ENCODE measurements around the gene GPR22. TPM values are rescaled to one million over a fixed set of nuclear protein-coding genes. Genes with fewer than 3 reads are reported as not detected.

GPR22 gene
- total and polyA plus RNA-seq, 10 of the 15 experiments (the other 5 are each of a cell fraction or from before 2014, with no cell fraction given) = 0.11 to 0.71 (median 0.47) TPM; not detected in 6

DNA sequence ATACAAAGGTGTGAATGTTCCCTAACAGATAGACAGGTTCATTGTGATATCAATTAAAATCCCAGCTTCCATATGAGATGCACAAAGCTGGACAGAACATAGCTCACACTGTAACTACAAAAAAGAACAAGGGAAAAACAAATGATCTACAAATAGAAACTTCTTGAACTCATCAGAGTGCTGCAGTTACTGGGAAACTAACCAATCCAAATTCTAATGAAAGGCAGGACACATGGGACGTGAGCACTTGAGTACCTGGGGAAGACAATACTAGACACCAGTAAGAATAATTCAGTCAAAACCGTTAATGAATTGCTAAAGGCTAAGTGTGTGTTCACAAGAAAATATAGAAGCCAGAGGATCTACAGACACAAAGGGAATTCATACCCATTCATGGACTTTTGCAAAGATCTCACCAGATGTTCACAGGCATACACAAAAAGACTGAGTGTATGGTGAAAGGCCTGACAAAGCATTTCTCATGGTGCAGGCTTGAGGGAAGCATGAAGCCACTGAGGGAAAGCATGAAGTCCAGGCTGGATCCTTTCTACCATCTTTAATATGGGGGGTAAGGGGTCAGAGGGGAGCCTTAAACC, 7.8 kb upstream of the GPR22 start:
- no peak for FAIRE-seq
- DNase-seq (ENCODE audit: low read depth, low spot score) = no peak
- Histone ChIP-seq H3K4me1 (ENCODE audit: control insufficient read depth, insufficient read depth, low read length) (no peaks in the 10 kb centered on the region), H3K27me3 (replicated peaks in 1 of 2; ENCODE audit: control insufficient read depth in 2 of 2, insufficient read depth in 2 of 2, low read length in 1 of 2) (no peaks in the 10 kb centered on the region), H3K79me2 (ENCODE audit: control insufficient read depth, insufficient read depth, low read length) (no peaks in the 10 kb centered on the region), H3K36me3 (ENCODE audit: control insufficient read depth in 2 of 2, insufficient read depth in 2 of 2, low read length in 1 of 2) (no peaks in the 10 kb centered on the region; a peak in 1 of 4 replicates), H2AFZ (ENCODE audit: control insufficient read depth, low read depth, low read length) (no peak overlapping the region), H3K4me3 (no peak overlapping the region), H4K20me1 (ENCODE audit: control insufficient read depth, insufficient read depth) (no peaks in the 10 kb centered on the region), H3K9ac (ENCODE audit: control insufficient read depth, insufficient read depth, low read length) (no peak overlapping the region), H3K27ac (ENCODE audit: control insufficient read depth, insufficient read depth) (no peak overlapping the region), H3K4me2 (ENCODE audit: control insufficient read depth, insufficient read depth) (no peak overlapping the region), H3K9me3 (replicated peaks; ENCODE audit: control insufficient read depth, insufficient read depth, low read length) (no peaks in the 10 kb centered on the region)
- CTCF ChIA-PET = interaction anchor here (0.7 to 2.9 kb wide), 3 partner anchors 14 to 264 kb away, joined by 3 to 63 read pairs (median 9); no protein-coding TSS in a partner anchor
- in situ Hi-C loops (cut with MboI) = no loop called here
- WGBS (ENCODE audit: insufficient coverage, insufficient replicate concordance, low lambda C conversion rate, missing lambda C conversion rate) = 77% methylated on average over 2 of the region's 2 CpGs
- RAD21 ChIA-PET (ENCODE audit: unreplicated experiment) = no interaction called here
- TF ChIP-seq, protein P1, sequence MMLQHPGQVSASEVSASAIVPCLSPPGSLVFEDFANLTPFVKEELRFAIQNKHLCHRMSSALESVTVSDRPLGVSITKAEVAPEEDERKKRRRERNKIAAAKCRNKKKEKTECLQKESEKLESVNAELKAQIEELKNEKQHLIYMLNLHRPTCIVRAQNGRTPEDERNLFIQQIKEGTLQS (IDR thresholded peaks at IDR 0.05; ENCODE audit: borderline replicate concordance, extremely low read depth, low read depth, low read length) = no peak
- no peak for TF ChIP-seq BHLHE40 (IDR thresholded peaks at IDR 0.05; ENCODE audit: borderline replicate concordance in 1 of 2, low read depth in 2 of 2, low read length in 1 of 2)
- TF ChIP-seq, protein P2, sequence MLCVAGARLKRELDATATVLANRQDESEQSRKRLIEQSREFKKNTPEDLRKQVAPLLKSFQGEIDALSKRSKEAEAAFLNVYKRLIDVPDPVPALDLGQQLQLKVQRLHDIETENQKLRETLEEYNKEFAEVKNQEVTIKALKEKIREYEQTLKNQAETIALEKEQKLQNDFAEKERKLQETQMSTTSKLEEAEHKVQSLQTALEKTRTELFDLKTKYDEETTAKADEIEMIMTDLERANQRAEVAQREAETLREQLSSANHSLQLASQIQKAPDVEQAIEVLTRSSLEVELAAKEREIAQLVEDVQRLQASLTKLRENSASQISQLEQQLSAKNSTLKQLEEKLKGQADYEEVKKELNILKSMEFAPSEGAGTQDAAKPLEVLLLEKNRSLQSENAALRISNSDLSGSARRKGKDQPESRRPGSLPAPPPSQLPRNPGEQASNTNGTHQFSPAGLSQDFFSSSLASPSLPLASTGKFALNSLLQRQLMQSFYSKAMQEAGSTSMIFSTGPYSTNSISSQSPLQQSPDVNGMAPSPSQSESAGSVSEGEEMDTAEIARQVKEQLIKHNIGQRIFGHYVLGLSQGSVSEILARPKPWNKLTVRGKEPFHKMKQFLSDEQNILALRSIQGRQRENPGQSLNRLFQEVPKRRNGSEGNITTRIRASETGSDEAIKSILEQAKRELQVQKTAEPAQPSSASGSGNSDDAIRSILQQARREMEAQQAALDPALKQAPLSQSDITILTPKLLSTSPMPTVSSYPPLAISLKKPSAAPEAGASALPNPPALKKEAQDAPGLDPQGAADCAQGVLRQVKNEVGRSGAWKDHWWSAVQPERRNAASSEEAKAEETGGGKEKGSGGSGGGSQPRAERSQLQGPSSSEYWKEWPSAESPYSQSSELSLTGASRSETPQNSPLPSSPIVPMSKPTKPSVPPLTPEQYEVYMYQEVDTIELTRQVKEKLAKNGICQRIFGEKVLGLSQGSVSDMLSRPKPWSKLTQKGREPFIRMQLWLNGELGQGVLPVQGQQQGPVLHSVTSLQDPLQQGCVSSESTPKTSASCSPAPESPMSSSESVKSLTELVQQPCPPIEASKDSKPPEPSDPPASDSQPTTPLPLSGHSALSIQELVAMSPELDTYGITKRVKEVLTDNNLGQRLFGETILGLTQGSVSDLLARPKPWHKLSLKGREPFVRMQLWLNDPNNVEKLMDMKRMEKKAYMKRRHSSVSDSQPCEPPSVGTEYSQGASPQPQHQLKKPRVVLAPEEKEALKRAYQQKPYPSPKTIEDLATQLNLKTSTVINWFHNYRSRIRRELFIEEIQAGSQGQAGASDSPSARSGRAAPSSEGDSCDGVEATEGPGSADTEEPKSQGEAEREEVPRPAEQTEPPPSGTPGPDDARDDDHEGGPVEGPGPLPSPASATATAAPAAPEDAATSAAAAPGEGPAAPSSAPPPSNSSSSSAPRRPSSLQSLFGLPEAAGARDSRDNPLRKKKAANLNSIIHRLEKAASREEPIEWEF (IDR thresholded peaks at IDR 0.05; ENCODE audit: insufficient replicate concordance, low read depth, low read length) = no peak
- TF ChIP-seq, protein P3, sequence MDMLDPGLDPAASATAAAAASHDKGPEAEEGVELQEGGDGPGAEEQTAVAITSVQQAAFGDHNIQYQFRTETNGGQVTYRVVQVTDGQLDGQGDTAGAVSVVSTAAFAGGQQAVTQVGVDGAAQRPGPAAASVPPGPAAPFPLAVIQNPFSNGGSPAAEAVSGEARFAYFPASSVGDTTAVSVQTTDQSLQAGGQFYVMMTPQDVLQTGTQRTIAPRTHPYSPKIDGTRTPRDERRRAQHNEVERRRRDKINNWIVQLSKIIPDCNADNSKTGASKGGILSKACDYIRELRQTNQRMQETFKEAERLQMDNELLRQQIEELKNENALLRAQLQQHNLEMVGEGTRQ (IDR thresholded peaks at IDR 0.05; ENCODE audit: borderline replicate concordance, low read depth, low read length) = no peak
- no peak for TF ChIP-seq CHD2 (IDR thresholded peaks at IDR 0.05; ENCODE audit: borderline replicate concordance, low read depth, low read length)
- POLR2A ChIA-PET = no interaction called here
- no TSS peak for BruUV-seq (replicated peaks)
- SMC1A ChIA-PET (ENCODE audit: uncharacterized antibody, unreplicated experiment) = interaction anchor here (0.8 to 1.3 kb wide), 3 partner anchors 259 to 266 kb away, joined by 3 to 23 read pairs (median 5); no protein-coding TSS in a partner anchor
- intact Hi-C loops (cut with micrococcal nuclease; ENCODE audit: unreplicated experiment) = no loop called here
- no peak for ATAC-seq

Data from GM12878 (cell line).